ENCODE results near the gene TSPAN11.

The TSPAN11 gene

DNA sequence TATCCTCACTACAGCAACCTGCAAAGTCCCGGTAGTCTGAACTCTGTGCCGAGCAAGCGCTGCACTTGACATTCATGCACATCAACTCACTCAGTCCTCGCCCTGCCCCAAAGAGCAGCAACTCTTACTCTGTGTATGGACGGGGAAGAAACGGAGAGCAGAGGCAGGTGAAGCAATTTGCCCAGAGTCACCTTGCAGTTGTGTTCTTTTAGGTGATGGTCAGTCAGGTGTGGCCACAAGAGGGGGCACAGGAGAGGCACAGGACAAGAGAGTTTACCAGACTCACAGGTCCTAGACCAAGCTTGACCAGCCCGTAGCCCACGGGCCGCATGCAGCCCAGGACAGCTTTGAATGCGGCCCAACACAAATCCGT lies 39.1 kb downstream of the TSPAN11 start:
- Histone ChIP-seq H3F3A (ENCODE audit: low read depth) (no peaks in the 10 kb centered on the region), H3K27me3 (ENCODE audit: insufficient read depth, low read length, poor library complexity, severe bottlenecking) (no peaks in the 10 kb centered on the region), H3K4me2 (ENCODE audit: low read depth, low read length, poor library complexity, severe bottlenecking) (no peak overlapping the region), H3K4me1 (ENCODE audit: insufficient read depth, low read length, poor library complexity, severe bottlenecking) (no peaks in the 10 kb centered on the region), H3K9me3 (ENCODE audit: insufficient read depth, low read depth, low read length) (no peaks in the 10 kb centered on the region), H3K4me3 (ENCODE audit: low read length, poor library complexity, severe bottlenecking) (no peak overlapping the region), H4K20me1 (ENCODE audit: insufficient read depth, low read length, poor library complexity, severe bottlenecking) (no peaks in the 10 kb centered on the region), H3K36me3 (ENCODE audit: insufficient read depth, low read length) (no peaks in the 10 kb centered on the region), H2AFZ (ENCODE audit: low read length) (no peak overlapping the region), H3K79me2 (ENCODE audit: insufficient read depth, low read length) (no peaks in the 10 kb centered on the region), H3K9me2 (replicated peaks; ENCODE audit: low read depth, low read length) (no peaks in the 10 kb centered on the region), H3K9ac (ENCODE audit: low read depth, low read length, poor library complexity, severe bottlenecking) (no peak overlapping the region)
- TF ChIP-seq EZH2phosphoT487 (IDR thresholded peaks at IDR 0.05; ENCODE audit: borderline replicate concordance), result no peak
- TF ChIP-seq, protein P1, sequence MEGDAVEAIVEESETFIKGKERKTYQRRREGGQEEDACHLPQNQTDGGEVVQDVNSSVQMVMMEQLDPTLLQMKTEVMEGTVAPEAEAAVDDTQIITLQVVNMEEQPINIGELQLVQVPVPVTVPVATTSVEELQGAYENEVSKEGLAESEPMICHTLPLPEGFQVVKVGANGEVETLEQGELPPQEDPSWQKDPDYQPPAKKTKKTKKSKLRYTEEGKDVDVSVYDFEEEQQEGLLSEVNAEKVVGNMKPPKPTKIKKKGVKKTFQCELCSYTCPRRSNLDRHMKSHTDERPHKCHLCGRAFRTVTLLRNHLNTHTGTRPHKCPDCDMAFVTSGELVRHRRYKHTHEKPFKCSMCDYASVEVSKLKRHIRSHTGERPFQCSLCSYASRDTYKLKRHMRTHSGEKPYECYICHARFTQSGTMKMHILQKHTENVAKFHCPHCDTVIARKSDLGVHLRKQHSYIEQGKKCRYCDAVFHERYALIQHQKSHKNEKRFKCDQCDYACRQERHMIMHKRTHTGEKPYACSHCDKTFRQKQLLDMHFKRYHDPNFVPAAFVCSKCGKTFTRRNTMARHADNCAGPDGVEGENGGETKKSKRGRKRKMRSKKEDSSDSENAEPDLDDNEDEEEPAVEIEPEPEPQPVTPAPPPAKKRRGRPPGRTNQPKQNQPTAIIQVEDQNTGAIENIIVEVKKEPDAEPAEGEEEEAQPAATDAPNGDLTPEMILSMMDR (conservative IDR thresholded peaks at IDR 0.05; ENCODE audit: low read length), result no peak

DNA sequence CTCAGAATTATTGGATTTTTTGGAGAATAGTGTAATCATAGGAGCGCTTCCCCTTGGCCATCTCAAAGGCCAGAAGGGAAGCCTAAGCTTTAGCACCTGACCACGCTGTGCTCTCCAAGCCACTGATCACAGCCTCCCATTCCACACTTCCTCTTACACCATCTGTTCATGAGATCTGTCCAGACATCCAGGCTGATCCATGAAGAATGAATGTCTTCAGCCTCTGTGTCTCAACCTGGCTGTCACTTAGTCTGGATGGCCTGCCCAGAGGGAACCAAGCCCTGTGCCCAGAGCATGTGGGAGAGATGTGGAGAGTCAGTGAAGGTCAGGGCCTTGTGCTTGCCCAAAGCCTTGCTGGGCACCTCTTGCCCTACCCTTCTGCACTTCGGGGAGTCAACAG lies 40.5 kb downstream of the TSPAN11 start:
- no peaks in the 10 kb centered on the region for H3K27me3 ChIP-seq (ENCODE audit: insufficient read depth, low read length, poor library complexity, severe bottlenecking)
- H2AFZ ChIP-seq (ENCODE audit: low read length), result no peak overlapping the region
- H3K36me3 ChIP-seq (ENCODE audit: insufficient read depth, low read length), result no peaks in the 10 kb centered on the region
- no peak overlapping the region for H3K4me3 ChIP-seq (ENCODE audit: low read length, poor library complexity, severe bottlenecking)
- H3K4me1 ChIP-seq (ENCODE audit: insufficient read depth, low read length, poor library complexity, severe bottlenecking), result no peaks in the 10 kb centered on the region
- H3K79me2 ChIP-seq (ENCODE audit: insufficient read depth, low read length), result no peaks in the 10 kb centered on the region
- H3K9me3 ChIP-seq (ENCODE audit: insufficient read depth, low read depth, low read length), result no peaks in the 10 kb centered on the region
- no peaks in the 10 kb centered on the region for H4K20me1 ChIP-seq (ENCODE audit: insufficient read depth, low read length, poor library complexity, severe bottlenecking)
- H3K4me2 ChIP-seq (ENCODE audit: low read depth, low read length, poor library complexity, severe bottlenecking), result no peak overlapping the region
- H3F3A ChIP-seq (ENCODE audit: low read depth), result no peaks in the 10 kb centered on the region
- H3K9ac ChIP-seq (ENCODE audit: low read depth, low read length, poor library complexity, severe bottlenecking), result no peak overlapping the region
- TF ChIP-seq, protein P1 (conservative IDR thresholded peaks at IDR 0.05; ENCODE audit: low read length), result no peak
- TF ChIP-seq EZH2phosphoT487 (IDR thresholded peaks at IDR 0.05; ENCODE audit: borderline replicate concordance), result no peak
- no peaks in the 10 kb centered on the region for H3K9me2 ChIP-seq (replicated peaks; ENCODE audit: low read depth, low read length)

DNA sequence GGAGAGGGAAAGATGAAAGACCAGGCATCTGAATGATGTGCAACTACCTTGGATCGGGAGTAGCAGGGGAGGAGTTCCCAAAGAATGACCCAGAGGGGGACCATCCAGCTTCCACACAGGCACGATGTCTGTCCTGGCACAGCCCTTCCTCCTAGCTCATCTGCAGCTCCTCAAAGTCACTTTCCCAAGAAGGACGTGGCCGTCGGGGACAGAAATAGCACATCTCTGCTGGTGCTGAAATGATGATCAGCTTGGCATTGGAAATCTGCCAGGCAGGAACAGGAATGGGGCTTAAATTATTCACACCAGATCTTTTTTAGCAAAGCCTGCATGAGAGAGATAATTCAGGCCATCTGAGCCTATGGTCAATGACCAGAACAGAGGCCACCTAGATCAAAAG lies 41.7 kb downstream of the TSPAN11 start:
- Histone ChIP-seq H3K79me2 (ENCODE audit: insufficient read depth, low read length) (no peaks in the 10 kb centered on the region), H3K4me1 (ENCODE audit: insufficient read depth, low read length, poor library complexity, severe bottlenecking) (no peaks in the 10 kb centered on the region), H3K36me3 (ENCODE audit: insufficient read depth, low read length) (no peaks in the 10 kb centered on the region), H3F3A (ENCODE audit: low read depth) (no peaks in the 10 kb centered on the region), H3K9me2 (replicated peaks; ENCODE audit: low read depth, low read length) (no peaks in the 10 kb centered on the region), H3K4me3 (ENCODE audit: low read length, poor library complexity, severe bottlenecking) (no peak overlapping the region), H3K9me3 (ENCODE audit: insufficient read depth, low read depth, low read length) (no peaks in the 10 kb centered on the region), H3K9ac (ENCODE audit: low read depth, low read length, poor library complexity, severe bottlenecking) (no peak overlapping the region), H3K27me3 (ENCODE audit: insufficient read depth, low read length, poor library complexity, severe bottlenecking) (no peaks in the 10 kb centered on the region), H4K20me1 (ENCODE audit: insufficient read depth, low read length, poor library complexity, severe bottlenecking) (no peaks in the 10 kb centered on the region), H3K4me2 (ENCODE audit: low read depth, low read length, poor library complexity, severe bottlenecking) (no peak overlapping the region), H2AFZ (ENCODE audit: low read length) (no peak overlapping the region)
- TF ChIP-seq, protein P1 (conservative IDR thresholded peaks at IDR 0.05; ENCODE audit: low read length), result no peak
- TF ChIP-seq EZH2phosphoT487 (IDR thresholded peaks at IDR 0.05; ENCODE audit: borderline replicate concordance), result no peak
